Measurements from ENCODE around the gene LGALSL.

GRCh38 chr2:64440843-64441242 is 13.1 kb upstream of the LGALSL start:
- TF ChIP-seq EZH2phosphoT487 (IDR thresholded peaks at IDR 0.05; ENCODE audit: insufficient read depth, low read depth) (no peak), EZH2 (IDR thresholded peaks at IDR 0.05; ENCODE audit: insufficient read depth, poor library complexity, severe bottlenecking) (no peak)

Data from GM23248 (cell line).